Fibroblast of the aortic adventitia (primary cell): ENCODE data around the gene GZMM. TPM values are rescaled to one million over a fixed set of nuclear protein-coding genes. Genes with fewer than 3 reads are reported as not detected.
A peak's percentile ranks its signal among the peaks of the same experiment; 100 is the strongest.

Experiments used
- DNase-seq: peaks from one replicate; pipeline ENCODE4 v3.0.0-alpha.2; 2010; ENCODE audit warnings: low read depth
- H3K4me3 ChIP-seq: 2 replicates; pipeline ENCODE4 v1.5.1; 2011; ENCODE audit warnings: low read depth, mild to moderate bottlenecking, control low read depth, low read length, moderate library complexity
- total RNA-seq: library from RNA; depleted of rRNA; stranded (reverse); fragments of >200 nt; gene quantifications from 2 replicates; pipeline ENCODE4 v1.2.3, GENCODE V29; 2012; ENCODE audit warnings: low replicate concordance
- TF ChIP-seq, protein P1 (sequence below): IDR thresholded peaks from 2 replicates; pipeline ENCODE4 v1.5.1; 2011; ENCODE audit warnings: mild to moderate bottlenecking, low read length, control low read depth, inconsistent platforms; ENCODE audit not compliant: insufficient read depth

Gene GZMM
- total RNA-seq: not detected in 2 replicates

DNA sequence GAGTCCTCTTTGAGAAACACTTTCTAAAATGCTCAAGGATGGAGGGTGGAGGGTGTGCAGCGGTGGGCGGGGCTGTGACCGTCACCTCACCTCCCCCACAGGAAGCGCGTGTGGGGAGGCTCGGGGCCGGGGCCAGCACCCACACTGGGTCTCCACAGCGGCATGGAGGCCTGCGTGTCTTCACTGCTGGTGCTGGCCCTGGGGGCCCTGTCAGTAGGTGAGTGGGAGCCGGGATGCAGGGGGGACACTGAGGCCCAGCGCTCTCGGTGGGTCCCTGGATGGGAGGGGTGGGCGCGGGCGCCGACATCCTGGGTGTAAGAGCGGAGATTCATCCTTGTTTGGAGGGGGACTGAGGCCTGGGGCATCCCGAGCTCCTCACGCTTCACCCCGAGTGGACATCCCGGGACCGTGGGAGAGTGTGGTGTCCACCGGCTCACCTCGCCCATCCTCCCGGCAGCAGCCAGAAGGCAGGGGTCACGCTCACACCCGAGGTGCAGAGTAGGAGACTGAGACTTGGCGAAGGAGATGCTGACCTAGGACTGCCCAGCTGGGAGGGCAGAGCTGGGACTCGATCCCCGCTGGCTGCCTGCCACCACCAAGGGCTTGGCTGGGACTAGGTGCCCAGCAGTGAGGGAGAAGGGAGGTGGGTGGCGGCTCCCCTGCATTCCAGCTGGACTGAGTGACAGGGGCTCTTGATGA, at the start of gene GZMM:
GZMM (plus strand) TSS at position 144 of the 699 bp plus-strand sequence; CDS start at position 163, 19 bp downstream.
- TF ChIP-seq, protein P1, sequence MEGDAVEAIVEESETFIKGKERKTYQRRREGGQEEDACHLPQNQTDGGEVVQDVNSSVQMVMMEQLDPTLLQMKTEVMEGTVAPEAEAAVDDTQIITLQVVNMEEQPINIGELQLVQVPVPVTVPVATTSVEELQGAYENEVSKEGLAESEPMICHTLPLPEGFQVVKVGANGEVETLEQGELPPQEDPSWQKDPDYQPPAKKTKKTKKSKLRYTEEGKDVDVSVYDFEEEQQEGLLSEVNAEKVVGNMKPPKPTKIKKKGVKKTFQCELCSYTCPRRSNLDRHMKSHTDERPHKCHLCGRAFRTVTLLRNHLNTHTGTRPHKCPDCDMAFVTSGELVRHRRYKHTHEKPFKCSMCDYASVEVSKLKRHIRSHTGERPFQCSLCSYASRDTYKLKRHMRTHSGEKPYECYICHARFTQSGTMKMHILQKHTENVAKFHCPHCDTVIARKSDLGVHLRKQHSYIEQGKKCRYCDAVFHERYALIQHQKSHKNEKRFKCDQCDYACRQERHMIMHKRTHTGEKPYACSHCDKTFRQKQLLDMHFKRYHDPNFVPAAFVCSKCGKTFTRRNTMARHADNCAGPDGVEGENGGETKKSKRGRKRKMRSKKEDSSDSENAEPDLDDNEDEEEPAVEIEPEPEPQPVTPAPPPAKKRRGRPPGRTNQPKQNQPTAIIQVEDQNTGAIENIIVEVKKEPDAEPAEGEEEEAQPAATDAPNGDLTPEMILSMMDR: no peak
- DNase-seq: no peak
- no peak within 1 kb of the TSS for H3K4me3 ChIP-seq

DNA sequence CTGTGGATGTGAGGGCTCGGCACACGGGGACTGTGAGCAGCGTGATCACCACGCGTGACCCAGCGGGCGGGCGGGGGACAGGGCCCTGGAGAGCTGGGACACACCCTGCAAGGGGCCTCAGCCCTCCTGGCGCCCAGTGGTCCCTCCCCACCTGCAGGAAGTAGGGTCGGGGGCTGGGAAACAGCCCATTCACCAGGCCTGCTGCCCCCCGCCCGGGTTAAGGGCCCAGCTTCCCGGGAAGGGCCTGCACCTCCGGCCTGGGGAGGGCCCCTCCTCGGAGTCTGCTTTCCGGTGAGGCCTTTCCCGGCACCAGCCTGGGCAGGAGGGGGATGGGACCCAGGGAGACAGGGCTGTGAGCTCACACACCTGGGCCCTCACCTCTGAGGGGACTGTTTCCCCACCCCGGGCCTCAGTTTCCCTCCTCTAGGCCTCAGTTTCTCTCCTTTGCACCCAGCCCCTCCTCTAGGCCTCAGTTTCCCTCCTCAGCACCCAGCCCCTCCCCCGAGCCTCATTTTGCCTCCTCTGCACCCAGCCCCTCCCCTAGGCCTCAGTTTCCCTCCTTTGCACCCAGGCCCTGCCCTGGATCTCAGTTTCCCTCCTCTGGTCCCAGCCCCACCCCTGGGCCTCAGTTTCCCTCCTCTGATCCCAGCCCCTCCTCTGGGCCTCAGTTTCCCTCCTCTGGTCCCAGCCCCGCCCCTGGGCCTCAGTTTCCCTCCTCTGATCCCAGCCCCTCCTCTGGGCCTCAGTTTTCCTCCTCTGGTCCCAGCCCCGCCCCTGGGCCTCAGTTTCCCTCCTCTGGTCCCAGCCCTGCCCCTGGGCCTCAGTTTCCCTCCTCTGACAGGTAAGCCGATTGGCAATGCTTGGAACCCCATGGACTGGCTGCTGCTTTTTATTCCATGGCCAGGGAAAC, 49.4 kb upstream of the GZMM start:
- TF ChIP-seq, protein P1: no peak
- H3K4me3 ChIP-seq: no peak overlapping the region
- no peak for DNase-seq

GRCh38 chr19:495081-495401, 48.8 kb upstream of the GZMM start:
- TF ChIP-seq, protein P1: no peak

DNA sequence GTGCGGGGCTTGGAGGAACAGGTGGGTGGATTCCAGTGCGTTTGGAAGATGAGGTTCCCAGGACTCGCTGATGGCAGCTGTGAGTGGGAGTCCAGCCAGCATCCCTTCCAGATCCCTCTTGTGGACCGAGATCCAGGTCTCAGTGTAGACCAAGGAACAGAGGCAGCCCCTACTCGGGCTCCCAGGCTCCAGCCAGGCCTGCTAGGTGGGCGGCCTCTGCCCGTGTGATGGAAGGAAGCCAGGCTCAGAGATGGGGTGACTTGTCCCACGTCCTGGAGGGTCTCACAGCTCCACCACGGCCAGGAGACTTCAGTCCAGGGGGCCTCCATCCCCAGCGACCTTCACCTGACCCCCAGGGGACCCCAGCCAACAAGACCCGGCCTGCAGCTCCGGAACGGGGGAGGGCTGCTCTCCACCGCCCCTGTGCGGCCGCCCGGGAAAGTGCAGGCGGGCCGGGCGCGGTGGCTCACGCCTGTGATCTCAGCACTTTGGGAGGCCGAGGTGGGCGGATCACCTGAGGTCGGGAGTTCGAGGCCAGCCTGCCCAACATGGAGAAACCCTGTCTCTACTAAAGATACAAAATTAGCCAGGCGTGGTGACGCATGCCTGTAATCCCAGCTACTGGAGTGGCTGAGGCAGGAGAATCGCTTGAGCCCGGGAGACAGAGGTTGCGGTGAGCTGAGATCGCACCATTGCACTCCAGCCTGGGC, 48.3 kb upstream of the GZMM start:
- no peak overlapping the region for H3K4me3 ChIP-seq
- DNase-seq: peak; percentile 26
- TF ChIP-seq, protein P1: peak; percentile 76

More at GRCh38 chr19:495081-495401, 48.8 kb upstream of the GZMM start:
- no peak for DNase-seq
- H3K4me3 ChIP-seq: no peak overlapping the region

DNA sequence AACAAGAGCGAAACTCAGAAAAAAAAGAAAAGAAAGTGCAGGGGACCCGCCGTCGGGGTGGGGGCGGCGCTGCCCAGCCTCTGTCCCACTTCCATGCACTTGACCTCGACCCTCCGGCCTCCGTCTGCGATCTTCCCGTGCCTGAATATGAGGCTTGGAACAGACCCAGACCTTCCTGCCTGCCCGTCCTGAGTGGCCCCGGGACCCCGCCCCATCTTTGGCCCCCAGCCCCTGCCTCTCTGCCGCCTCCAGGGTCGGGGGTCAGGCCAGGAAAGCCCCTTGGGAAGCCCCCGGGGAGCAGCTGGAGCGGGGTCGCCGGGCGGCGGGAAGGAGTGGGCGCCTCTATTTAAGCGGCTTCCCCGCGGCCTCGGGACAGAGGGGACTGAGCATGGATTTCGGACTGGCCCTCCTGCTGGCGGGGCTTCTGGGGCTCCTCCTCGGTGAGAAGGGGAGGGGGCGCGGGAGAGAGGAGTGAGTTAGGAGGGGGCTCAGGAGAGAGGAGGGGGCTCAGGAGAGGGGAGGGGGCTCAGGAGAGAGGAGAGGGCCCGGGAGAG, 47.7 kb upstream of the GZMM start, which contains the start of gene MADCAM1:
MADCAM1 (plus strand) TSS at position 375 of the 554 bp plus-strand sequence; CDS start at position 389, 14 bp downstream.
- no peak for DNase-seq
- no peak within 1 kb of the TSS for H3K4me3 ChIP-seq
- TF ChIP-seq, protein P1: no peak

DNA sequence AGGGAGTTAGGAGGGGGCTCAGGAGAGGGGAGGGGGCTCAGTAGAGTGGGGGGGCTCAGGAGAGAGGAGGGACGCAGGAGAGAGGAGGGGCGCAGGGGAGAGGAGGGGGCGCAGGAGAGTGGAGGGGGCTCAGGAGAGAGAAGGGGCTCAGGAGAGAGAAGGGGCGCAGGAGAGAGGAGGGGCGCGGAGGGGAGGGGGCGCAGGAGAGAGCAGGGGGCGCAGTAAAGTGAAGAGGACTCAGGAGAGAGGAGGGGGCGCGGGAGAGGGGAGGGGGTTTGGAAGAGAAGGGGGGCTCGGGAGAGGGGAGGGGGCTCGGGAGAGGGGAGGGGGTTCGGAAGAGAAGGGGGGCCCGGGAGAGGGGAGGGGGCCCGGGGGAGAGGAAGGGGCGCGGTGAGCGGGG, 46.9 kb upstream of the GZMM start:
- TF ChIP-seq, protein P1: no peak
- no peak for DNase-seq
- H3K4me3 ChIP-seq: no peak overlapping the region
